Measurements from ENCODE around the gene RBMS1.

DNA sequence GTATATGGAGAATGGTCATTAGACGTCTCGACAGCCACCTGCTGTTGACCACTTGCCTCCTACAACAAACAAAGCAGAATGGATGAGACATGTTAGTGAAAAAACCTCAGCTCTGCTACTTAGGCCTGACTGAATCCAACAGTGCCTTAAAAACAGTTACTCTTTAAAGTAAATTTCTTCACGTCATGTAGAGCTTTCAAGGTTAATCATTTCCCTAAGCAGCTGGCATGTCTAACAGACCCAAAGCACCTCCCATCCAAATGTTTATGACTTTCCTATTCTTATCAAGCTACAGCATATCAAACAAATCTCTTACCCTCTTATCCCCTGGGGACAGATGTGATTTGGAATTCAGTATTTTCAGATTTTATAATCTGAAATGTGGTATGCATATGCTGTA, 218.0 kb downstream of the RBMS1 start:
- TF ChIP-seq POLR2AphosphoS5 (IDR thresholded peaks at IDR 0.05; ENCODE audit: low read depth, low read length): no peak
- no peak for TF ChIP-seq TAF1 (IDR thresholded peaks at IDR 0.05; ENCODE audit: borderline replicate concordance, insufficient read depth, low read length)
- no peak for TF ChIP-seq SIN3A (IDR thresholded peaks at IDR 0.05; ENCODE audit: borderline replicate concordance, insufficient read depth, low read length)
